EH (cell line): ENCODE results near the gene BSND.
A peak's percentile ranks its signal among the peaks of the same experiment; 100 is the strongest.
"Not testable (repeated sequence)": the region's sequence is repeated elsewhere in the genome, so short reads cannot be mapped to it uniquely, and the experiment has no call there.

Source experiments
- DNase-seq: peaks from one replicate; pipeline ENCODE4 v3.0.0-alpha.2; 2015; ENCODE audit warnings: low read depth

The BSND gene

GRCh38 chr1:54998677-54999076 is at the start of gene BSND:
TSS of gene BSND (plus strand) at chr1:54998933. CDS start at chr1:54999187, 254 bp downstream.
- no peak for DNase-seq

DNA sequence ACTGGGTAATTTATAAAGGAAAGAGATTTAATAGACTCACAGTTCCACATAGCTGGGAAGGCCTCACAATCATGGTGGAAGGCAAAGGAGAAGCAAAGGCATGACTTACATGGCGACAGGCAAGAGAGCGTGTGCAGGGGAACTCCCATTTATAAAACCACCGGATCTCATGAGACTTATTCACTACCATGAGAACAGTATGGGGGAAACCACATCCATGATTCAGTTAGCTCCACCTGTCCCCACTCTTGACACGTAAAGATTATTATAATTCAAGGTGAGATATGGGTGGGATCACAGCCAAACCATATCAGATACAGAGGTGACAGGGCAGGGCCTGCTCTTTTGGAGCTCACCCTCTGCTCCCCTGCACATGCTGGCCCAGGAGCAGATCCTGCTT is 49.7 kb upstream of the BSND start:
- DNase-seq: no peak

- DNase-seq: peak; percentile 31
These were observed 48.7 kb upstream of the BSND start for GRCh38 chr1:54950006-54950368.

- DNase-seq: peak; percentile 86
These were observed 48.2 kb upstream of the BSND start for GRCh38 chr1:54950369-54951163.

- DNase-seq: no peak
These were observed 46.9 kb upstream of the BSND start for GRCh38 chr1:54951810-54952226.

DNA sequence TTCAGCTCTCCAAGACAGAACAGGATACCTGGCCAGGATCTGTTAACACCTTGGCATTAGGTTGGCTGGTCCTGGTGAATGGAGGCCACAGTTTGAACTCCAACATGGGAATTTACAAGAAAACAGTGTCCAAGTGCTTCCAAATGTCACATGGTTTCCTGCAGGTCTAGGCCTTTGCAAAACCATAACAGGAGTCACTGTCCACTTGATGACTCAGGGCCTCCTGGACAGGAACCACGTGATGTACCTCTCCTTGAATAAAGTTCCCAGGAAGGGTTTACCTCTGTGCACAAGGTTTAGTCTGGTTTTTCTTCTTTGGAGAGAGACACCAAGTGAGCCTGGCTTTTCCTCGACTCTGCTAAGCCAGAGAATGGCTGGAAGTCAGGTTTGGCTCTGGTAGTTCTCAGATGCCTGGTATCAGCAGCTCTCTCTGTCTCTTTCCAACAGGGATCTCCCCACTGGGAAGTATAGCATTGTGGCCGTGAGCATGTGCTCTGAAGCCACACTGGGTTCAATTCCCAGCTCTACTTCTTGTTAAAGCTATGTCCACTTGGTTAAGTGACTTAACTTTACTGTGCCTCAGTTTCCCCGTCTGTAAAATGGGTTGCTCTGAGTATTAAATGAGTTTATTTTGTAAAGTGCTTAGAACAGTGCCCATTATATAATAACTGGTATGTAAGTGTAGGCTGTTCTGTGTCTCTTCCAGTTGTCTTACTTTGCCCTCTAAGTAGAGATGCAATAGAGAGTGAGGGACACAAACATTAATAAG is 45.6 kb upstream of the BSND start:
- peak; percentile 44 for DNase-seq

GRCh38 chr1:54953846-54954245 is 44.9 kb upstream of the BSND start:
- DNase-seq: no peak

- DNase-seq: peak; percentile 80
These were observed 43.4 kb upstream of the BSND start for GRCh38 chr1:54955359-54955758.

DNA sequence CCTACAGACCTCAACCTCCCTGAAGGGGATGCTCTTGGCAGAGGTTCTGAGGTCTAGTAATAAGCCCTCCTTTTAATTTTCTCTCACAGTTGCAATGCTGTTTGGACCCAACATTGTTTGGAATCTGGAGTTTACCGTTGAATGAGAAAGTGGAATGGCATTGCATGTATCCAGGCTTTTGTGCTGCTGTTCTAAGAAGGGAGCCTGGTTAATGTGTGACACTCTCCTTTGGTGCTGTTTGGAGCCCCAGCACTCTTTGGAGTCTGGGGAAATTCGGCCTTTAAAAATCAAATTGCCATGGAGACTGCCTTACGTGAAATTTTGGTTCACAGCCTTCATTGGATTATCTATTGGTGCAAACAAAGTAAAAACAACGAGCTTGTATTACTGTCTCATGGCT is 42.0 kb upstream of the BSND start:
- no peak for DNase-seq

DNA sequence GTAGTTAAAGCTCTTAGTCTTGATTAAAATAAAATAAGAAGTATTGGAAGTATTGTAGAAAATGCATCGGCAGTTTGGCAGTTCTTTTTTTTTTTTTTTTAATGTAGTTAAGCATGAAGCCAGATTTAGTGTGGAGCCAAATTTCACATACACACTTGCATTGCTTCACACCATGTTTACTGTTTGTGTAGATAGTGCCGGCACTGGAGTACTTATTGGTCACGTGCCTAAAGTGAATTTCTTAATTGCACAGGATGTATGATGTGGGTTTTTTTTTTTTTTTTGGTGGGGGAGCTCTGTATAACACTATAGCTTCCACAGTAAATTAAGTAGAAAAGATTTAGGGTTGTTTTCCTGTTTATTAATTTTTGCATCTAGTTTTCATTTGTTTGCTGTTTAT is 39.5 kb upstream of the BSND start:
- no peak for DNase-seq

DNA sequence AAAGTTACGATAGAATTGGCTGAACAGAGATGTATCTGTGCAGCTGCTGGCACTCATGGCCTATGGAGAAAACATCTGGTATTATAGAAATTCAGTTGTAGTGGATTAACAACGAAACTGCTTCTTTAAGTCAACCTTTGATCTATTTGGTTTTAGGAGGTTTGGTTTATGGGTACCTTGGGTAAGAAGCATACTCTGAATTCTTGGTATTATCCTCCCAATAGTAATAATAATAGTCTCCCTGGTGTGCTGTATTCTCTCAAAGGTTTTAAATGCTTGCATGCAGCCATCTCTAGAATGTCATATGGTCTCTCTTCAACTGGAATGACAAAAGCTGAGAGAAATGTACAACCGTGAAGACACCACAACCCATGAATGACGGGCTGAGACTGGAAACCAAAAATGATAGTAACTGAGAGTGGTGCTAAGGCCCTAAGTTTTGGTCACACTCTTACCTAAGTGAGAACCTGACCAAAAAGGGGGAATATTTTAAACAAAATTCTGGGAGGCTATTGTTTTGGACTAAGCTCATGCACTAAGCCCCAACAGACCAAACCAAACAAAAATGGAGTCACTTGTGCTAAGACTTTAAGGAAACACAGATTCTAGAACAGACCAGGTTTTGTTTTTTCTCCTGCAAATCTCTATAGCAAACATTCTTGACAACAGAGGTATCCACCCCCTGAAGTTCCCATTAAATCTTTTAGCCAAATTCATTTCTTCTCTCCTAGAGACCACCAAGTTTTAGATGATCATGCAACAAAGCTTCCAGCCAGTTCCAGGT is 35.9 kb upstream of the BSND start:
- DNase-seq: no peak

GRCh38 chr1:54963829-54964228 is 34.9 kb upstream of the BSND start:
- DNase-seq: not testable (repeated sequence)

DNA sequence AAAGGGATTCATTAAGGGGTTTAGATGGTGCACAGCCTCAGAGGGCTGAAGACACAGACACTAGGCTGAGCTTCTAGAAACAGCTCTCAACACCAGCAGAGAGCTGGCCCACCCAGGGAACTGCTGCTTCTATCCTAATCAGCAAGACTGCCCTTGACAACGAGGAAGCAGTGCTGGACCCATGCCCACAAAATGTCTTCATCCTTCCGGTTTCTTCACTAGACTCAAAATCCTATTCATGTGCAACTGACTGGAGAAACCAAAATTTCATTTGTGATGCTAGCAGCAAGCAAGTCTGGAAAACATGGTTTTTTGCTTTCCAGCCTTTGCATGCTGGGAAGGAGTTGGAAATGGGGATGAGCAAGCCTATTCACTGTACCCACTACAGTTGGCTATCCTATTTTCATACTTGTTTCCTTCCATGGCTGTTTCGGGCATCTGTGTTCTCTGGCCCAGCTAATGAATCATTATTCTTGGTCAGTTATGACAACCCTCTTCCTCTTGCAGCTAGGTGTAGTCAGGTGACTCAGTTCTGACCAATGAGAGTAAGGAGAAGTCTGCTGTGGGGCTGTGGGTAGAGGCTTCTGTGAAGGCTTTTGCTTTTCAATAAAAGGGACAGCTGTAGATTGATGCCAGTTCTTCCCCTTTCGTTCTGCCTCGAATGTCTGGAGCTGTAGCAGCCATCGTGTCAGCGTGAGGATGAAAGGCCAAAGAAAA is 33.0 kb upstream of the BSND start:
- peak; percentile 65 for DNase-seq

- peak; percentile 46 for DNase-seq
These were observed 31.4 kb upstream of the BSND start for GRCh38 chr1:54967372-54967771.

- DNase-seq: no peak
These were observed 30.2 kb upstream of the BSND start for GRCh38 chr1:54968551-54968950.

DNA sequence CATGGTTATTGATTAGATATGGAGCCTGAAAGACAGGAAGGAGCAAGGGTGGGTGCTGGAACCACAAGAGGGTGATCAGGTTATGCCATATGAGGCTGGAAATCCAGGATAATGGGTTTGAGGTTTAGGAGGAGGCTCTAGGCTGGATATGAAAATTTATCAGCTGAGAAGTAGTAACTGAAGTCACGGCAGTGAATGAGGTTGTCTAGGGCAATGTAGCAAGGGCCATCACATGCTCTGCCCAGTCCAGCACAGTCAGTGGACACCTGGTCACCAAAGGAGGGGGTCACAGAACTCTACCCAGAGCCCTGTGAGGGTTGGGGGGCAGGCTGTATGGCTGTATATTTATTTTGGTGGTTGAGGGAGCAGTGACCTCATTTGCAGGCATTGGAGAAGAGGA is 28.9 kb upstream of the BSND start:
- no peak for DNase-seq

GRCh38 chr1:54970901-54971300 is 27.8 kb upstream of the BSND start:
- DNase-seq: no peak

- DNase-seq: peak; percentile 54
These were observed 27.4 kb upstream of the BSND start for GRCh38 chr1:54971317-54971791.

DNA sequence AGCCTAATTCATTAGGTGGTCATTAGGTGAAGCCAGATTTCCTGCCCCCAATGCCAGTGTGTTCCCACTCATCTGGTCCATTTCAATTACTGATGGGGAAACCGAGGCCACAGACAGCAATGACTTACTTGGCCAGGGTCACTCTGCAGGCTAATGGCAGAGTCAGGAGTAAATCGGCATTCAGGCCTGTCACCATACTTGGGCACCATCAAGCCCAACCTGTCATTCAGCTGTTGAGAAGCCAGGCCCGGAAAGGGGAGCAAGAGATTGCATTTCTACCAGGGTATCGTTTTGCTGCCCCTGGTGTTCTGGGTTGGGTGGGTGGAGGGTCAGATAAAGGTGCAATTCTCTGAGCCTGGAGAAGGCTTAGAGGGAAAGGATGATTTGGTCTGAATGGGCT is 26.3 kb upstream of the BSND start:
- no peak for DNase-seq

GRCh38 chr1:54973205-54973921 is 25.4 kb upstream of the BSND start:
- peak; percentile 60 for DNase-seq
